ENCODE data around the gene PRUNE2. TPM values are rescaled to one million over a fixed set of nuclear protein-coding genes. Genes with fewer than 3 reads are reported as not detected.
A peak's percentile ranks its signal among the peaks of the same experiment; 100 is the strongest.

The PRUNE2 gene
- total RNA-seq, 6 donors from 2014 or later = 5.6 to 20.4 (median 8.8) TPM

DNA sequence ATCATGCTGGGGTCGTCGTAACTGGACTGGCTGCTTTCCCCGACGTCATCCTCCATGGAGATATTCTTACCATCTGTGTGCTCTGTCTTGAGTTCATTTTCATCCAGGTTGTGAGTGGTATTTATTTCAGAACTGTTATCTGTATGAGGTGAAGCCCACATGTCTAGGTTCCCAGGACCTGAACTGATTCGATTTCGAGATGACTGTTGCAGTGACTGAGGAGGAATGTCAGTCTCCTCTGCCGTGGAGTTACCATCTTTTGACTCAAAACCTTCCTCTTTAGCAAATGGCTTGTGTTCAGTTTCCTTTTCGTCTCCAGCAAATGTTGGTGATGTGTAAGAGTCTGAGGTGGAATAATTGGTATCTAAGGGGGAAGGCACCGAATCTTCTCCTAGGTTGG is 196.9 kb downstream of the PRUNE2 start:
- no peaks in the 10 kb centered on the region for H3K36me3 ChIP-seq
- H3K9me3 ChIP-seq = no peaks in the 10 kb centered on the region
- no peak for ATAC-seq (ENCODE audit: low FRiP score in 2 of 2)
- 84 to 87% methylated on average over 9 of the region's 9 CpGs for WGBS, 2 donors
- H3K27ac ChIP-seq = no peak overlapping the region
- no peaks in the 10 kb centered on the region for H3K27me3 ChIP-seq
- no peak for TF ChIP-seq POLR2AphosphoS5 (IDR thresholded peaks at IDR 0.05)
- TF ChIP-seq, protein P1, sequence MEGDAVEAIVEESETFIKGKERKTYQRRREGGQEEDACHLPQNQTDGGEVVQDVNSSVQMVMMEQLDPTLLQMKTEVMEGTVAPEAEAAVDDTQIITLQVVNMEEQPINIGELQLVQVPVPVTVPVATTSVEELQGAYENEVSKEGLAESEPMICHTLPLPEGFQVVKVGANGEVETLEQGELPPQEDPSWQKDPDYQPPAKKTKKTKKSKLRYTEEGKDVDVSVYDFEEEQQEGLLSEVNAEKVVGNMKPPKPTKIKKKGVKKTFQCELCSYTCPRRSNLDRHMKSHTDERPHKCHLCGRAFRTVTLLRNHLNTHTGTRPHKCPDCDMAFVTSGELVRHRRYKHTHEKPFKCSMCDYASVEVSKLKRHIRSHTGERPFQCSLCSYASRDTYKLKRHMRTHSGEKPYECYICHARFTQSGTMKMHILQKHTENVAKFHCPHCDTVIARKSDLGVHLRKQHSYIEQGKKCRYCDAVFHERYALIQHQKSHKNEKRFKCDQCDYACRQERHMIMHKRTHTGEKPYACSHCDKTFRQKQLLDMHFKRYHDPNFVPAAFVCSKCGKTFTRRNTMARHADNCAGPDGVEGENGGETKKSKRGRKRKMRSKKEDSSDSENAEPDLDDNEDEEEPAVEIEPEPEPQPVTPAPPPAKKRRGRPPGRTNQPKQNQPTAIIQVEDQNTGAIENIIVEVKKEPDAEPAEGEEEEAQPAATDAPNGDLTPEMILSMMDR (IDR thresholded peaks at IDR 0.05) = no peak
- no peak for TF ChIP-seq POLR2A (IDR thresholded peaks at IDR 0.05)
- no peak for TF ChIP-seq EP300 (IDR thresholded peaks at IDR 0.05)
- no peak overlapping the region for H3K4me3 ChIP-seq
- H3K4me1 ChIP-seq = peaks cover 0 to 7% (median 3%) of the 10 kb centered on the region in 4 donors
- no peak for DNase-seq

DNA sequence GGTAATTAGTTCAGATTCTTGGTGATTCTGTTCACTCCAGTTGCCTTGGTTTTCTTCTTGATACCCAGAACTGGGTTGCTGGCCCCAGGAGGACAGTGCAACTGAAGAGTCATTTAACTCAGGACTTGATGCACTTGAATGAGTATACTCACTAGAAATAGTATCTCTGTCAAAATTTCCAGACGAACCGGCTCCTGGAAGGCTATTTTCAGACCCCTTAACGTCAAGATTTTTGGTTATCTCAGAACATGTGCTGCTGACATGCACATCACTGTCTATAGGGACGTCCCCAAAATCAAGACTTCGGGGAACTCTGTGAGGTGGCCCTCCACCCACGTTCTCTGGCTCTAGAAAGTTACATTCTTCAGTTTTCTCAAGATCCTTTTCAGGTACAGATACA is 198.4 kb downstream of the PRUNE2 start:
- TF ChIP-seq POLR2AphosphoS5 (IDR thresholded peaks at IDR 0.05) = no peak

DNA sequence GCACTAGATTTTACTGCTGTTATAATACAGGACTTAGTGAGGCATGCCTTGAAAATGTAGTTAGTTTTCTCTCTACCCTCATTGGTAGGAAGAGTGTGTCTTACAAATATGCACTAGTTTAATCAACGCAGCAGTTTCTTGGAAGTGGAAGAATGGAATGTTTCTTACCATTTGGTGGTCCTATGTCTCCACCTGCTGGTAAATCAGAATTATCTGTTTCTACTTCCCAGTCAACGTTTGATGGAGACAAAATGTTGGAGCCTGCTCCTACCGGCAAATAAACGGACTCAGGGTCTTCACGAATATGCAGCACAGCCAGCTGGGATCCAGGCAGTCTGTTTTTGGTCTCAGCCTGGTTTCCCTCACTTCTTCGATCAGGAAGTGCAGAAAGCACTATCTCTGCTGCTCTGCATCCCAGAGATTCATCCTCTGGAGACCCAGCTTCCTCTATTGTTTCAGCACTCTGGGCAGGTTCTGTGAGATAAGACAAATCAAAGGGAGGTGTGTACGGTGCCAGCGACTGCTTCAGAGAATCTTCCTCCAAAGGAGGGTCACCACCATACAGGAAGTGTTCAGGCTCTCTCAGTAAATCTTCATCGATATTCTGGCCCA is 201.2 kb downstream of the PRUNE2 start:
- no peak for DNase-seq
- H3K27me3 ChIP-seq = no peaks in the 10 kb centered on the region
- peaks cover 0 to 7% (median 3%) of the 10 kb centered on the region in 4 donors for H3K4me1 ChIP-seq
- no peaks in the 10 kb centered on the region for H3K36me3 ChIP-seq
- no peak for TF ChIP-seq EP300 (IDR thresholded peaks at IDR 0.05)
- TF ChIP-seq, protein P1 (IDR thresholded peaks at IDR 0.05) = peak; percentile 37 to 83 (median 72)
- WGBS, 2 donors = 6 to 15% methylated on average over 8 to 9 of the region's 9 CpGs
- no peak overlapping the region for H3K4me3 ChIP-seq
- no peak overlapping the region for H3K27ac ChIP-seq
- H3K9me3 ChIP-seq = no peaks in the 10 kb centered on the region
- ATAC-seq (ENCODE audit: low FRiP score in 2 of 2) = peak in 1 of 2 donors; percentile 82

More for the DNA sequence above, 198.4 kb downstream of the PRUNE2 start:
- no peaks in the 10 kb centered on the region for H3K9me3 ChIP-seq
- no peak for DNase-seq
- 55 to 73% methylated on average over 6 of the region's 6 CpGs for WGBS, 2 donors
- no peak for ATAC-seq (ENCODE audit: low FRiP score in 2 of 2)
- H3K27ac ChIP-seq = no peak overlapping the region
- H3K27me3 ChIP-seq = no peaks in the 10 kb centered on the region
- peaks cover 0 to 7% (median 3%) of the 10 kb centered on the region in 4 donors for H3K4me1 ChIP-seq
- no peaks in the 10 kb centered on the region for H3K36me3 ChIP-seq
- H3K4me3 ChIP-seq = no peak overlapping the region

DNA sequence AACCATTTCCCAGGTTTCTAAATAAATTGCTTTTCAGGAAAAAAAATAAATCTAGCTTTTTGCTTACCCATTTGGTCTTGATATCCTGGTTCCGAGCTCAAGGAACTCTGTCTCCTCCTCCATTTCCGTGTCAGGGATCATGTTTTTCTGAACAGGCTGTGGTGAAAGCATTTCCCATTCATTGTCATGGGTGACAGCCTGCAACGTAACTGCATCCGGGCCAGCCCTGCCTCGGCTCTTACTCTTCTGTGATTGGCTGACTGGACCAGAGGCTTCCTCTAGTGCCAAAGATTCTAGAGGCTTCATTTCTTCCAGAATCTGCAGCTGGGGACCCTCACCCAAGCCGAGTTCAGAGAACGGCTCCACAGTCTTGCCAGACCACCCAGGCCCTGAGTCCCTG is 202.6 kb downstream of the PRUNE2 start:
- no peaks in the 10 kb centered on the region for H3K36me3 ChIP-seq
- H3K4me3 ChIP-seq = peak overlapping the region in 1 of 4 donors; percentile 1

DNA sequence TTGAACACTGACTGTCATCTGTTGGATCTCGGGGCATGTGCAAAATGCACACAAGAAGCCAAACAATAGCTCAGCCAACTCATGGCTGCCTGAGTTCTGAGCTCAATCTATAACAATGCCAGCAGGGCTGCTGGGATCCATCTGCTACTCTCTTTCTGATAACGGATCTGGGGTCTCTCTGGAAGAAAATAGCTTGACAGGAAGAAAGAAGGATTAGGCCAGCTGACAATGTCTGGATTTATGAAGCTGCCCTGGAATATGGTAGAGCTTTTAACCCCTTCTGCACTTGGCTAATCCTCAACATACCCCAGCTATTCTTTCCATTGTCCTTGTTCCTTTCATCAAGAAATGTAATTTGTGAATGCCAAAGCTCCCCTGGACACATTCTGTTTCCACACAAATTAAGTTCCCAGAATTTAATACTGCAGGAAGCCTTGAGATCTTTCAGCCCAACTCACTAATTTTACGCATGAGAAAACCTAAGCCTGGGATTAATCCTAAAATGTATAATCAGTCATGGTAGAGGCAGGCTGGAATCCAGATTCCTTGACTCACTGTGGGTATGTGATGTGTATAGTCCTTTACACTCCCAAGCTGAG is 204.4 kb downstream of the PRUNE2 start:
- Histone ChIP-seq H3K4me3 (no peak overlapping the region), H3K36me3 (no peaks in the 10 kb centered on the region), H3K9me3 (no peaks in the 10 kb centered on the region), H3K4me1 (peaks cover 0 to 7% (median 3%) of the 10 kb centered on the region in 4 donors), H3K27me3 (no peaks in the 10 kb centered on the region), H3K27ac (no peak overlapping the region)
- ATAC-seq (ENCODE audit: low FRiP score in 2 of 2) = no peak
- 60 to 64% methylated on average over 3 of the region's 3 CpGs for WGBS, 2 donors
- TF ChIP-seq EP300 (IDR thresholded peaks at IDR 0.05) (no peak), POLR2A (IDR thresholded peaks at IDR 0.05) (no peak), POLR2AphosphoS5 (IDR thresholded peaks at IDR 0.05) (no peak)
- TF ChIP-seq, protein P1 (IDR thresholded peaks at IDR 0.05) = no peak
- DNase-seq = no peak

More for the DNA sequence above, 202.6 kb downstream of the PRUNE2 start:
- DNase-seq = no peak
- Histone ChIP-seq H3K4me1 (peaks cover 0 to 7% (median 3%) of the 10 kb centered on the region in 4 donors), H3K27me3 (no peaks in the 10 kb centered on the region), H3K9me3 (no peaks in the 10 kb centered on the region), H3K27ac (peak overlapping the region in 1 of 4 donors; percentile 44)
- TF ChIP-seq POLR2A (IDR thresholded peaks at IDR 0.05) = no peak
- no peak for TF ChIP-seq EP300 (IDR thresholded peaks at IDR 0.05)
- TF ChIP-seq POLR2AphosphoS5 (IDR thresholded peaks at IDR 0.05) = no peak
- TF ChIP-seq, protein P1 (IDR thresholded peaks at IDR 0.05) = no peak
- WGBS, 2 donors = 61 to 76% methylated on average over 6 to 7 of the region's 7 CpGs
- peak in 1 of 2 donors; percentile 61 for ATAC-seq (ENCODE audit: low FRiP score in 2 of 2)

Data from upper lobe of left lung (tissue), 6 donors.